GM12878 (cell line): ENCODE measurements around the gene SLC12A3. TPM values are rescaled to one million over a fixed set of nuclear protein-coding genes. Genes with fewer than 3 reads are reported as not detected.

ENCODE experiments used
- ATAC-seq: fragments of 200-7000 bp; cut with Tn5 transposase; 3 replicates; pipeline ENCODE4 v1.9.1; 2020; ENCODE audit warnings: mild to moderate bottlenecking, moderate library complexity
- BruUV-seq: library from RNA; stranded (reverse); fragments of 400-500 nt; replicated peaks from 2 replicates; lab custom pipeline; 2021; lab: Mats Ljungman, UMichigan
- CTCF ChIA-PET: fragments of 300-600 bp; sonication (Branson Sonifier 250); formaldehyde crosslinking; extraction: SDS; loops from one replicate; lab custom pipeline; 2021; ENCODE audit warnings: inconsistent platforms; lab: Yijun Ruan, JAX
- POLR2A ChIA-PET: fragments of 350-600 bp; formaldehyde crosslinking; extraction: SDS; loops from one replicate; lab custom pipeline; 2021; ENCODE audit warnings: inconsistent platforms; lab: Charles Lee
- RAD21 ChIA-PET: fragments of 300-600 bp; sonication (Branson Sonifier 250); formaldehyde crosslinking; loops from one replicate; lab custom pipeline; 2023; ENCODE audit warnings: antibody characterized with exemption; ENCODE audit not compliant: unreplicated experiment; lab: Charles Lee
- SMC1A ChIA-PET: fragments of 300-600 bp; sonication (Branson Sonifier 250); formaldehyde crosslinking; loops from one replicate; lab custom pipeline; 2023; ENCODE audit not compliant: unreplicated experiment, uncharacterized antibody; lab: Charles Lee
- DNase-seq: peaks from one replicate; pipeline ENCODE4 v3.0.0-alpha.2; 2011; ENCODE audit warnings: low read depth, low spot score
- FAIRE-seq: peaks from 3 replicates; lab custom pipeline; 2011; peaks lifted over from hg19 to GRCh38; lab: Jason Lieb, UNC
- H2AFZ ChIP-seq: 2 replicates; pipeline ENCODE4 v1.6.0; 2011; ENCODE audit warnings: low read depth, low read length, control low read depth; ENCODE audit not compliant: control insufficient read depth
- H3K27ac ChIP-seq: 2 replicates; pipeline ENCODE4 v1.5.1; 2011; ENCODE audit warnings: control low read depth; ENCODE audit not compliant: control insufficient read depth, insufficient read depth
- H3K27me3 ChIP-seq, 2 experiments: replicated peaks in 1 of 2; 2 replicates each; pipeline versions ENCODE4 v1.6.0 to v1.6.1; 2011; ENCODE audit warnings: low read length in 1 of 2; ENCODE audit not compliant: control insufficient read depth in 2 of 2, insufficient read depth in 2 of 2
- H3K36me3 ChIP-seq, 2 experiments: 2 replicates each; pipeline ENCODE4 v1.5.1; 2011; ENCODE audit warnings: low read length in 1 of 2; ENCODE audit not compliant: control insufficient read depth in 2 of 2, insufficient read depth in 2 of 2
- H3K4me1 ChIP-seq: 2 replicates; pipeline ENCODE4 v1.6.1; 2011; ENCODE audit warnings: mild to moderate bottlenecking, low read length, moderate library complexity, mixed read lengths; ENCODE audit not compliant: control insufficient read depth, insufficient read depth
- H3K4me2 ChIP-seq: 2 replicates; pipeline ENCODE4 v1.6.0; 2011; ENCODE audit warnings: control low read depth; ENCODE audit not compliant: control insufficient read depth, insufficient read depth
- H3K4me3 ChIP-seq: fragments of 200-600 bp; sonication (generic); 2 replicates; pipeline ENCODE4 v1.5.1; 2016
- H3K79me2 ChIP-seq: 2 replicates; pipeline ENCODE4 v1.6.0; 2011; ENCODE audit warnings: low read length; ENCODE audit not compliant: control insufficient read depth, insufficient read depth
- H3K9ac ChIP-seq: 2 replicates; pipeline ENCODE4 v1.8.0; 2011; ENCODE audit warnings: low read length, control low read depth, mixed read lengths; ENCODE audit not compliant: control insufficient read depth, insufficient read depth
- H3K9me3 ChIP-seq: replicated peaks from 3 replicates; pipeline ENCODE4 v1.5.1; 2011; ENCODE audit warnings: mild to moderate bottlenecking, low read length; ENCODE audit not compliant: control insufficient read depth, insufficient read depth
- H4K20me1 ChIP-seq: 2 replicates; pipeline ENCODE4 v1.6.0; 2011; ENCODE audit not compliant: control insufficient read depth, insufficient read depth
- ATF2 ChIP-seq: IDR thresholded peaks from 2 replicates; pipeline ENCODE4 v1.6.1; 2012; ENCODE audit warnings: low read length, inconsistent platforms
- BHLHE40 ChIP-seq, 2 experiments: fragments of 450-650 bp in 1 of 2; IDR thresholded peaks; 2 replicates each; pipeline ENCODE4 v1.6.1; 2011 to 2017; ENCODE audit warnings: low read depth in 2 of 2, borderline replicate concordance in 1 of 2, improper control_type of control experiment in 1 of 2, low read length in 1 of 2, mild to moderate bottlenecking in 1 of 2
- HCFC1 ChIP-seq: fragments of 150-350 bp; IDR thresholded peaks from 2 replicates; pipeline ENCODE4 v1.6.1; 2014; ENCODE audit warnings: low read length
- IKZF1 ChIP-seq: fragments of 450-650 bp; conservative IDR thresholded peaks from 2 replicates; pipeline ENCODE4 v1.6.1; 2017; ENCODE audit warnings: antibody characterized with exemption, mild to moderate bottlenecking
- IRF4 ChIP-seq: IDR thresholded peaks from 2 replicates; pipeline ENCODE4 v1.6.1; 2011; ENCODE audit warnings: low read depth, low read length
- MTA2 ChIP-seq: fragments of 450-650 bp; IDR thresholded peaks from 2 replicates; pipeline ENCODE4 v1.6.1; 2016; ENCODE audit warnings: low read depth, mild to moderate bottlenecking, moderate library complexity
- NBN ChIP-seq: fragments of 450-650 bp; IDR thresholded peaks from 2 replicates; pipeline ENCODE4 v1.6.1; 2016
- RAD51 ChIP-seq: fragments of 450-650 bp; IDR thresholded peaks from 2 replicates; pipeline ENCODE4 v1.6.1; 2016; ENCODE audit warnings: moderate library complexity, mild to moderate bottlenecking, inconsistent platforms
- RUNX3 ChIP-seq: IDR thresholded peaks from 2 replicates; pipeline ENCODE4 v1.6.1; 2012; ENCODE audit warnings: low read length, inconsistent platforms
- SP1 ChIP-seq: IDR thresholded peaks from one replicate; pipeline ENCODE4 v1.6.1; 2011; ENCODE audit warnings: low read depth, low read length
- SREBF2 ChIP-seq: IDR thresholded peaks from 2 replicates; pipeline ENCODE4 v1.6.1; 2012; ENCODE audit warnings: mild to moderate bottlenecking, low read length
- STAT3 ChIP-seq: IDR thresholded peaks from 2 replicates; pipeline ENCODE4 v1.6.1; 2011; ENCODE audit warnings: low read depth, low read length, improper control_type of control experiment
- TCF12 ChIP-seq: IDR thresholded peaks from 2 replicates; pipeline ENCODE4 v1.6.1; 2011; ENCODE audit warnings: low read depth, mild to moderate bottlenecking, low read length
- USF1 ChIP-seq: IDR thresholded peaks from 2 replicates; pipeline ENCODE4 v1.6.1; 2011; ENCODE audit warnings: borderline replicate concordance, low read depth, mild to moderate bottlenecking, moderate library complexity, mixed read lengths, low read length; ENCODE audit not compliant: insufficient read depth; ENCODE audit errors: extremely low read length
- WRNIP1 ChIP-seq: IDR thresholded peaks from 2 replicates; pipeline ENCODE4 v1.6.1; 2011; ENCODE audit warnings: low read depth, low read length, improper control_type of control experiment, borderline replicate concordance
- YY1 ChIP-seq: IDR thresholded peaks from 2 replicates; pipeline ENCODE4 v1.6.1; 2011; ENCODE audit warnings: low read depth, mild to moderate bottlenecking, low read length
- ZBTB11 ChIP-seq: fragments of 450-650 bp; formaldehyde crosslinking; IDR thresholded peaks from 2 replicates; pipeline ENCODE4 v1.5.0; 2022; ENCODE audit warnings: mild to moderate bottlenecking, missing genetic modification characterization
- ZNF24 ChIP-seq: fragments of 450-650 bp; IDR thresholded peaks from 2 replicates; pipeline ENCODE4 v1.6.1; 2017; ENCODE audit warnings: antibody characterized with exemption, mild to moderate bottlenecking
- ZNF384 ChIP-seq: IDR thresholded peaks from 2 replicates; pipeline ENCODE4 v1.6.1; 2012; ENCODE audit warnings: low read depth, mild to moderate bottlenecking, low read length, improper control_type of control experiment, borderline replicate concordance
- WGBS: methylation state at CpG from one replicate; pipeline ENCODE4 v1.1.6; 2016; ENCODE audit warnings: low lambda C conversion rate; ENCODE audit not compliant: insufficient replicate concordance, insufficient coverage; ENCODE audit errors: missing lambda C conversion rate; 5-methylcytosine and 5-hydroxymethylcytosine counted together
- in situ Hi-C: fragments of 300-500 bp; cut with MboI; formaldehyde crosslinking; loops from 9 replicates; pipeline ENCODE4 v1.14.3; 2018; ENCODE audit warnings: mixed read lengths
- intact Hi-C: fragments of 100-400 bp; cut with micrococcal nuclease; formaldehyde crosslinking; loops from one replicate; pipeline ENCODE4 v1.14.2; 2022; ENCODE audit not compliant: unreplicated experiment
- polyA plus RNA-seq, 11 experiments: library from polyadenylated mRNA; depleted of rRNA in 4 of 11; unstranded in 6 of 11; stranded (reverse) in 5 of 11; fragments of >200 nt; fragmentation: Nextera tagmentation in 4 of 11; fragmentation: Illumina TruSeq in 1 of 11; extraction: Ambion mirVana in 4 of 11; extraction: Trizol in 1 of 11; gene quantifications; 1 replicate in 1 of 11; 2 replicates in 10 of 11; pipeline versions ENCODE4 v1.2.1 to v1.2.3, GENCODE V29; 2011 to 2016; ENCODE audit warnings: inconsistent platforms in 2 of 11, missing spikeins in 2 of 11, low read depth in 1 of 11
- total RNA-seq, 4 experiments: library from RNA; depleted of rRNA in 3 of 4; stranded (reverse); fragments of >200 nt in 3 of 4; fragmentation: Illumina TruSeq in 1 of 4; extraction: Trizol in 1 of 4; gene quantifications; 2 replicates each; pipeline versions ENCODE4 v1.2.1 to v1.2.3, GENCODE V29; 2013 to 2021

The SLC12A3 gene
- total and polyA plus RNA-seq, 10 of the 15 experiments (the other 5 are each of a cell fraction or from before 2014, with no cell fraction given), result 0.05 to 6.3 (median 3.1) TPM

- RAD21 ChIA-PET, result interaction anchor here (0.7 to 1.9 kb wide), 13 partner anchors 13 to 62 kb away, joined by 3 to 10 read pairs (median 4); no protein-coding TSS in a partner anchor
- no peaks in the 10 kb centered on the region for H3K27me3 ChIP-seq
- no peaks in the 10 kb centered on the region for H3K79me2 ChIP-seq
- peaks cover 8% of the 10 kb centered on the region for H3K4me1 ChIP-seq
- SMC1A ChIA-PET, result interaction anchor here (0.6 to 2.7 kb wide), 8 partner anchors 19 to 59 kb away, joined by 4 to 26 read pairs (median 6); no protein-coding TSS in a partner anchor
- DNase-seq, result peak; percentile 61
- WGBS, result 2% methylated on average over 7 of the region's 7 CpGs
- FAIRE-seq, result peak; percentile 61
- in situ Hi-C loops, result no loop called here
- no peak overlapping the region for H3K4me3 ChIP-seq
- CTCF ChIA-PET, result interaction anchor here (0.8 to 2.8 kb wide), 8 partner anchors 14 to 63 kb away, joined by 3 to 18 read pairs (median 4); no protein-coding TSS in a partner anchor
- no peaks in the 10 kb centered on the region for H4K20me1 ChIP-seq
- H3K36me3 ChIP-seq, result no peaks in the 10 kb centered on the region
- no peak overlapping the region for H3K9ac ChIP-seq
- peak; percentile 94 for ATAC-seq
- H3K27ac ChIP-seq, result no peak overlapping the region
- intact Hi-C loops, result loop anchor here (2.0 kb wide), 3 partner anchors 18 to 42 kb away; no protein-coding TSS in a partner anchor
- POLR2A ChIA-PET, result interaction anchor here (0.6 to 2.0 kb wide), 4 partner anchors 8 to 92 kb away, joined by 4 to 14 read pairs (median 6); no protein-coding TSS in a partner anchor
- H3K4me2 ChIP-seq, result 0 out of 2 replicates have a peak overlapping the region, but pooled peaks have one; percentile 15
- no TSS peak for BruUV-seq
- H3K9me3 ChIP-seq, result no peaks in the 10 kb centered on the region
- no peak overlapping the region for H2AFZ ChIP-seq
- TF ChIP-seq NBN (peak; percentile 70; the same call in 1 of the 2 replicates), IRF4 (peak; percentile 90), ZNF24 (no peak), WRNIP1 (no peak), SREBF2 (no peak), ATF2 (no peak), STAT3 (no peak), RAD51 (peak; percentile 21; the same call in 1 of the 2 replicates), MTA2 (peak; percentile 66; the same call in 1 of the 2 replicates), IKZF1 (peak; percentile 97), ZNF384 (no peak), ZBTB11 (CRISPR knock-in tag) (no peak), TCF12 (no peak), HCFC1 (no peak), RUNX3 (peak; percentile 43), BHLHE40 (IDR thresholded peaks at IDR 0.05; ENCODE audit: borderline replicate concordance in 1 of 2, low read depth in 2 of 2, low read length in 1 of 2) (peak in 1 of 2 experiments; percentile 46; a peak in 1 of 4 replicates), SP1 (no peak), YY1 (0 out of 2 replicates have a peak, but pooled peaks have one; percentile 11), USF1 (no peak)
Measured at GRCh38 chr16:56888806-56889205, 23.8 kb downstream of the SLC12A3 start.
